Eye (tissue), 1 donor: Measurements from ENCODE around the gene ANAPC2.

Source experiments
- DNase-seq: peaks from one replicate; pipeline ENCODE4 v3.0.0-alpha.2; 2015

The ANAPC2 gene

DNA sequence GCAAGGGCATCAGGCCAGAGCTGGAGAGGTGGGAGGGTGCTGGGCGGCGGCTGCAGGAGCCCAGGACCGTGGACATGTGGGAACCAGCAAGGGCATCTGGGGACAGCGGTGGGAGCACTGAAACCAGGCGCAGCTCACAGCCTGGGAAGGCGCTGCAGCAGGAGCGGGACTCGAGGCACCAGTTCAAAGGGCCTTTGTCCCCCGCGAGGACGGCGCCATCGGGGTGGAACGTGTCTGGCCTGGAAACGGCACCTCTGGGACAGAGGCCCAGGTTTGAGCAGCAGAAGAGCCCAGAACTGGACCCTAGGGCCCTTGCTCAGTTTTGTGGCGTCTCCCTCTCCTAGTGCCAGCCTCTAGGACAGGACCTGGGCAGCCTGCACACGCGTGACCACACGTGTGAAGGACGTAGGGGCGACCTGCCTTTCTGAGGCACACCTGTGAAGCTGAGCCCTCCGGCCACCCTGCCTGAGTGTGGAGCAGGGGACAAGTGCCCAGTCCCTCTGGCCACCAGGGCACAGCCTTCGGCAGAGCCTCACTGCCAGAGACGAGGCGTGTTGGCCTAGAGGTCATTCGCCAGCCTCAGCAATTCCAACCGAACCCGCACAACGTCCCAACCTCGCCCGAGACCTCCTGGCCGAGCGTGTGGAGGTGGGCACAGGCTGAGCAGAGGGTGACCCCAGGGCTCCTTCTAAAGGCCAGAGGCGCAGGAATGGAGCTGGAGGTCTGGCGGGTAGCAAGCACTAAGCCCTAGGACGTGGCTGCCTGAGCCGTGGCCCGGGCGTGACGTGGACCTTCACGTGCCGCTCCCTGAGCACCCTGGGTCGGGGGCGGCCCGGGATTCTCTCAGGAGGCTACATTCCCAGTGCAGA is 14.3 kb downstream of the ANAPC2 start:
- no peak for DNase-seq

DNA sequence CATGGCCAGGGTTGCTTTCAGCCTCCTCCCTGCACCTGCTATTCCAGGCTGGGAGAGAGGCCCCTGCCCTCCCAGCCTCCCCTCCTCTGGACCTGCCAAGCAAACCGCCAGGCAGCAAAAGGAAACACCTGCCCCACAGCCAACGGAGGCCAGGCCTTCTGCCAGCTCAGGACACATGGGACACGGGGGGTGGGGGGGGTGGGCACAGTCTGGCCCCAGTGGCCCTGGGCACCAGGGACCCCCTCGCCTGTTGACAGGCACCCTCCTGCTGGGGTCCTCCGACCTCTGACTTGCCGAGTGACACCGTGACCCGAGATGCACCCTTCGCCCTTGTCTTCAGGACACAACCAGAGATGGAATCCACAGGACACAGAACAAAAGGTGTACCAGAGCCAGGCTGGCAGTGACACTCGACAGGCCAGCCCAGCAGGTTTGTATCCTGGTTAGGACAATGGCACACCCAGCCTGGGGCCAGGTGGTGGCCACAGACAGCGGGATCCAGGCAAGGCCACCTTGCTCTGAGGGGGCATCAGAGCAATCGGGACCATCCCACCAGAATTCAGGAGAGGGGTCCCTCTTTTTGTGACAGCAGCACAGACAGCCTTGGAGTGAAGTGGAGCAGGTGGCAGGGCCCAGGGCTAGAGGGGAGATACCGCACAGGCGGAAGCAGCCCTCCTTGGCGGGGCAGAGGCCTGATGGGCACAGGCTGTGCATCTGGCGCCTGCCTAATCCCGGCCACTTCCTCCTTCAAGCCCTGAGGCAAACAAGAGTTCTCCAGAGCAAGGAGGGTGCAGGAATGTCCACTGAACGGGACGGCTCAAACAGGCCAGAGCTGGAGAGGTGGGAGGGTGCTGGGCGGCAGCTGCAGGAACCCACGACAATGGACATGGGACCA is 15.2 kb downstream of the ANAPC2 start:
- no peak for DNase-seq

GRCh38 chr9:137171149-137171900 is 17.0 kb downstream of the ANAPC2 start:
- DNase-seq = no peak

GRCh38 chr9:137170486-137171148 is 17.7 kb downstream of the ANAPC2 start:
- DNase-seq = no peak

- DNase-seq = no peak
These were observed 18.4 kb downstream of the ANAPC2 start, which contains the start of gene LRRC26 for GRCh38 chr9:137169896-137170358. Gene LRRC26 (minus strand): TSS chr9:137170051. CDS start chr9:137169943, 108 bp downstream.

- DNase-seq = peak; percentile 85
These were observed 19.2 kb downstream of the ANAPC2 start for GRCh38 chr9:137168904-137169856.

- DNase-seq = peak; percentile 47
These were observed 19.8 kb downstream of the ANAPC2 start for GRCh38 chr9:137168573-137168903.

DNA sequence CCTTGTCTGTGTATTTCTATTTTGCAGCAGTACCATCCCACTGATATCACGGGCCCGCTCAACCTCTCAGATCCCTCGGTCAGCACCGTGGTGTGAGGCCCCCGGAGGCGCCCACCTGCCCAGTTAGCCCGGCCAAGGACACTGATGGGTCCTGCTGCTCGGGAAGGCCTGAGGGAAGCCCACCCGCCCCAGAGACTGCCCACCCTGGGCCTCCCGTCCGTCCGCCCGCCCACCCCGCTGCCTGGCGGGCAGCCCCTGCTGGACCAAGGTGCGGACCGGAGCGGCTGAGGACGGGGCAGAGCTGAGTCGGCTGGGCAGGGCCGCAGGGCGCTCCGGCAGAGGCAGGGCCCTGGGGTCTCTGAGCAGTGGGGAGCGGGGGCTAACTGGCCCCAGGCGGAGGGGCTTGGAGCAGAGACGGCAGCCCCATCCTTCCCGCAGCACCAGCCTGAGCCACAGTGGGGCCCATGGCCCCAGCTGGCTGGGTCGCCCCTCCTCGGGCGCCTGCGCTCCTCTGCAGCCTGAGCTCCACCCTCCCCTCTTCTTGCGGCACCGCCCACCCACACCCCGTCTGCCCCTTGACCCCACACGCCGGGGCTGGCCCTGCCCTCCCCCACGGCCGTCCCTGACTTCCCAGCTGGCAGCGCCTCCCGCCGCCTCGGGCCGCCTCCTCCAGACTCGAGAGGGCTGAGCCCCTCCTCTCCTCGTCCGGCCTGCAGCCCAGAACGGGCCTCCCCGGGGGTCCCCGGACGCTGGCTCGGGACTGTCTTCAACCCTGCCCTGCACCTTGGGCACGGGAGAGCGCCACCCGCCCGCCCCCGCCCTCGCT is 20.4 kb downstream of the ANAPC2 start:
- DNase-seq = peak; percentile 61

GRCh38 chr9:137167277-137167746 is 21.0 kb downstream of the ANAPC2 start:
- no peak for DNase-seq

- no peak for DNase-seq
These were observed 21.8 kb downstream of the ANAPC2 start for GRCh38 chr9:137166380-137167229.

DNA sequence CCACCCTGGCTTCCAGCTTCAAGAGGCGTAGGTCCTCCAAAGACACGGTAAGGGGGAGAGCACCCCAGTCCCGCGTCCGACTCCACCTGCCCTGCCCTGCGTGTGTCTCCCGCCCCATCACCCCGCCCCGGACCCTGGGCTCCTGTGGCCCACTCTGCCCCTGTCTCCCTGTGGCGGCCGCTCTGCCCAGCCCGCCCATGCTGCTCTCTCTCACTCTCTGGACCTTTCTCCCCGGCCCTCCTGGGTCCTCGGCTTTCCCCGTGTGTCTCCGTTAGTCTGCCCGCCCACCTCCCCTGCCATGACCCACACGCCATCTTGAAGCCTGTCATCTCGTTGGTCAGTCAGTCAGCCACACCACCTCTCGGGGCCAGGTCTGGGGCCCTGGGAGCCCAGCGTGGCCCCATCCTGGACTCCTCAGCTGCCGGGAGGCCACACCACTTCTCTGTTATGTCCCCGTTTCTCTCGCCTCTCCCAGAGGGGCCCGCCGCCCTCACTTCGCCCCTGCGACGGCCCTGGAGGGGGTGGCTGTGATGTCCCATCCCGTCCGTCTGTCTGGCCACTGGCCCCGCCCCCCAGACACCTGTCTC is 23.0 kb downstream of the ANAPC2 start:
- no peak for DNase-seq

- no peak for DNase-seq
These were observed 23.8 kb downstream of the ANAPC2 start for GRCh38 chr9:137164370-137165249.

DNA sequence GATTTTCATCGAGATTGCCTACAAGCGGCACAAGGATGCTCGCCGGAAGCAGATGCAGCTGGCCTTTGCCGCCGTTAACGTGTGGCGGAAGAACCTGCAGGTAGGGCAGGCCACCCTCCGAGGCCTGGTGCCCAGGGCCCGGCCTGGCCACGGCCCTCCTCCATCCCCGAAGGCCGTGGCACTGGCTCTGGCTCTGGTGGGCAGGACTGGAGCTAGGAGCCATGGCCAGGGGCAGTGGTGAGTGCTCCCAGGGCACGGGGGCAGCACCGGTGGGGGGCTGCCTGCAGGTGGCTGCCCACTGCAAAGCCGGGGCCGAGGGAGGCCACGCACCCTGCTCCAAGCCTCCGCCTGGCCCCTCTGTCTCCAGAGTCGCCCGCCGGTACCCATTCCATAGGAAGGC is 24.6 kb downstream of the ANAPC2 start:
- DNase-seq = no peak

DNA sequence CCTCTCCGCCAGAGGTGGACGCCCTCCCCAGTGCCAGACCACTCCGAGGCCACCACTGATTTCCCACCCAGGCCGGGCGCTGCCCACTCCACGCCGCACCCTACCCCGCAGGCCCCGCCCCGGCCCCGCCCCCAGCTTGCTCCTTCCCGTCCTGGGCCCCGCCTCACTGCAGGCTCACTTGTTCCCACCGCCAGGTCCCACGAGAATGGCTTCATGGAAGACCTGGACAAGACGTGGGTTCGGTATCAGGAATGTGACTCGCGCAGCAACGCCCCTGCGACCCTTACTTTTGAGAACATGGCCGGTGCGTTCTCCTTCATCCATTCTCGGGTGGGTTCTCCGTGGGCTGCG is 25.0 kb downstream of the ANAPC2 start:
- no peak for DNase-seq

GRCh38 chr9:137162505-137163364 is 25.6 kb downstream of the ANAPC2 start:
- DNase-seq = peak; percentile 54
